Testis (tissue), 3 donors: ENCODE data around the gene CFL1. TPM values are rescaled to one million over a fixed set of nuclear protein-coding genes. Genes with fewer than 3 reads are reported as not detected.

Experiments
- DNase-seq: peaks from one replicate; pipeline ENCODE4 v3.0.0-alpha.2; 2019
- H3K27ac ChIP-seq, 2 donors: fragments of 200-600 bp; sonication (generic); one replicate each; pipeline ENCODE4 v1.5.1; 2019
- H3K27me3 ChIP-seq: fragments of 200-600 bp; sonication (generic); one replicate; pipeline ENCODE4 v1.5.1; 2019
- H3K36me3 ChIP-seq: fragments of 200-600 bp; sonication (generic); one replicate; pipeline ENCODE4 v1.5.1; 2017; ENCODE audit warnings: low read depth; ENCODE audit errors: missing control alignments
- H3K4me1 ChIP-seq: fragments of 200-600 bp; sonication (generic); one replicate; pipeline ENCODE4 v1.5.1; 2019
- H3K4me3 ChIP-seq, 2 donors: fragments of 200-600 bp; sonication (generic); one replicate each; pipeline ENCODE4 v1.5.1; 2017 to 2019
- H3K9me3 ChIP-seq: fragments of 200-600 bp; sonication (generic); one replicate; pipeline ENCODE4 v1.5.1; 2017
- POLR2A ChIP-seq: fragments of 450-650 bp; IDR thresholded peaks from one replicate; pipeline ENCODE4 v1.6.1; 2017; ENCODE audit warnings: antibody characterized with exemption, mild to moderate bottlenecking, moderate library complexity
- WGBS, 2 donors: methylation state at CpG; one replicate each; pipeline ENCODE4 v1.1.5; 2018; 5-methylcytosine and 5-hydroxymethylcytosine counted together
- intact Hi-C: fragments of 100-400 bp; cut with DNase I; formaldehyde crosslinking; loops from one replicate; pipeline ENCODE4 v1.15.1; 2023; ENCODE audit warnings: low total_unique reads
- polyA plus RNA-seq: library from polyadenylated mRNA; stranded (reverse); fragments of 350-450 nt; fragmentation: Illumina TruSeq; extraction: RNeasy Lipid Tissue Mini Kit (QIAGEN cat#74804); gene quantifications from one replicate; pipeline ENCODE4 v1.2.3, GENCODE V29; 2014; ENCODE audit warnings: low read depth, low replicate concordance; ENCODE audit not compliant: insufficient read depth
- total RNA-seq, 2 donors: library from RNA; depleted of rRNA; stranded (reverse); fragments of >200 nt; gene quantifications; one replicate each; pipeline ENCODE4 v1.2.3, GENCODE V29; 2016
- TF ChIP-seq, protein P1 (sequence below), 3 experiments: fragments of 450-650 bp in 2 of 3; fragments of 200-600 bp in 1 of 3; sonication (generic) in 1 of 3; IDR thresholded peaks; one replicate each; pipeline ENCODE4 v1.5.1; 2016 to 2019; ENCODE audit warnings: antibody characterized with exemption in 3 of 3, mild to moderate bottlenecking in 2 of 3, moderate library complexity in 1 of 3

Gene CFL1
- total and polyA plus RNA-seq, 3 donors from 2014 or later: 522 to 647 (median 570) TPM

DNA sequence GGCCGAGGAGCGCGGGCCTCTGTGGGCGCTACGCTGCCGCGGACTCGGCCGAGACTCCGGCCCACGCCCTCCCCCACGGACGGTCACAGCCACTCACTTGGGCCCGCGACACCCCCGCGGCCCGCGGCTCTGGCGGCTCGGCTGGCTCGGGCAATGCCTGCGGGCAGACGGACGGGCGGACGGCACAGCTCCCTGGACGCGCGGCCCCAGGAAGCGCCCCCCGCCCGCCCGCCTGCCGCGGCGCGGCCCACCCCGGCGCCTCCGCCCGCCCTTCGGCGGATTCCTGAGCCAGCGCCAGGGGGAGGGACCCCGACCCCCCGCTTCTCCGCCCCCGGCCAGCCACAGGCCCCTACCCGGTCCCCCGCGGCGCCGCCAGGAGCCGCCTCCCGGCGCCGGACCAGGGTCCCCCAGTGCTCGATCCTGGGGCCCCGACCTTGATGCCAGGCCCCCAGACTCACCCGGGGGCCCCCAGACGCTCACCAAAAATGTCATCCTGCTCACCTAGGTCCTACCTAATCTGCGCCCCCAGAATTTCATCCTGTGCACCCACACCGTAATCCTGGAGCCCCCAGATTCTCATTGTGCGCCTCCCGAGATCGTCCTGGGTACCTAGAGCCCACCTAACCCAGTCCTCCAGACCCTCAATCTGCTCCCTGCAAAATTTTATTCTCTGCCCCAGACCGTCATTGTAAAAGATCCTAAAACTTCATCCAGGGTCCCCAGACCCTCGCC is 14.8 kb upstream of the CFL1 start, which contains the start of gene EFEMP2:
Gene EFEMP2, minus strand, starts transcription at position 215 of the 732 bp plus-strand sequence. CDS start 446 bp downstream, outside the sequence.
- Histone ChIP-seq H3K4me1 (peaks cover 14% of the 10 kb centered on the region), H3K27me3 (no peaks in the 10 kb centered on the region), H3K36me3 (no peaks in the 10 kb centered on the region), H3K4me3 (peak within 1 kb of the TSS; percentile 58 to 59), H3K9me3 (no peaks in the 10 kb centered on the region), H3K27ac (peak within 1 kb of the TSS; percentile 82 to 93)
- no peak for DNase-seq
- TF ChIP-seq, protein P1, sequence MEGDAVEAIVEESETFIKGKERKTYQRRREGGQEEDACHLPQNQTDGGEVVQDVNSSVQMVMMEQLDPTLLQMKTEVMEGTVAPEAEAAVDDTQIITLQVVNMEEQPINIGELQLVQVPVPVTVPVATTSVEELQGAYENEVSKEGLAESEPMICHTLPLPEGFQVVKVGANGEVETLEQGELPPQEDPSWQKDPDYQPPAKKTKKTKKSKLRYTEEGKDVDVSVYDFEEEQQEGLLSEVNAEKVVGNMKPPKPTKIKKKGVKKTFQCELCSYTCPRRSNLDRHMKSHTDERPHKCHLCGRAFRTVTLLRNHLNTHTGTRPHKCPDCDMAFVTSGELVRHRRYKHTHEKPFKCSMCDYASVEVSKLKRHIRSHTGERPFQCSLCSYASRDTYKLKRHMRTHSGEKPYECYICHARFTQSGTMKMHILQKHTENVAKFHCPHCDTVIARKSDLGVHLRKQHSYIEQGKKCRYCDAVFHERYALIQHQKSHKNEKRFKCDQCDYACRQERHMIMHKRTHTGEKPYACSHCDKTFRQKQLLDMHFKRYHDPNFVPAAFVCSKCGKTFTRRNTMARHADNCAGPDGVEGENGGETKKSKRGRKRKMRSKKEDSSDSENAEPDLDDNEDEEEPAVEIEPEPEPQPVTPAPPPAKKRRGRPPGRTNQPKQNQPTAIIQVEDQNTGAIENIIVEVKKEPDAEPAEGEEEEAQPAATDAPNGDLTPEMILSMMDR (IDR thresholded peaks at IDR 0.05): no peak
- TF ChIP-seq POLR2A: no peak
- WGBS, 2 donors: 1 to 3% methylated on average over 8 to 48 of the region's 69 CpGs
- intact Hi-C loops: no loop called here

DNA sequence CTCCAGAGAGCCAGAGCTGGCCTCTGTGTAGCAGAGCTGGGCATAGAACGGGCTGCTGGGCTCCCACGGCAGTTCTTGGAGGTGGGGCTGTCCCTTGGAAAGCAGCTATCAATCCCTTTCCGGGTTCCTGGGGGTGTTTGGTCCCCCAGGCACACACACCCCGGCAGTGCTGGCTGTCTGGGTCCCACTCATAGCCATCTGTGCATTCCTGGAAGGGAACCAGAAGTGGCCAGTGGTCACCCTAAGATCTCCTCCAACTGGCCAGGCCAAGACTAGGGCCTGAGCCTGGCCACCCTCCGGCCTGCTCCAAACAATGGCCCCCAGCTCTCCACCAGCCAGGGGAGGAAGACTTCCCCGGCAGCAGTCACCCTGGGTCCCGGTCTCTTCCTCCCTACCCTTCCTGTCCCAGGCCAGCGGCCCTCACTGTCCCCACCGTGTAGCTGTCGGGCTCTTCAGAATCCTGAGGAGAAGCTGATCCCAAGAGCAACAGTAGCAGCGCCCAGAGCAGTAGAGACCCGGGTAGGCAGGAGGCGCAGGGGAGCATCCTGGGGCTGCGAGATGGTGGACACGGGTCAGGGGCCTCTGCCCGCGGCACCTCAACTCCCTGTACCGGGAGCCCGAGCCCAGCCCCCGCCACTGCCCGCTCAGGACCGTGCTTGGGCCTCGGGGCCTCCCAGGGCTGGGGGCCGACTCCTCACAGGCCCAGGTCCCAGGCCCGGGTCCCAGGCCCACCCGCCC is 14.0 kb upstream of the CFL1 start:
- intact Hi-C loops: no loop called here
- Histone ChIP-seq H3K9me3 (no peaks in the 10 kb centered on the region), H3K4me1 (peaks cover 14% of the 10 kb centered on the region), H3K27me3 (no peaks in the 10 kb centered on the region), H3K27ac (peak overlapping the region; percentile 82 to 93), H3K36me3 (no peaks in the 10 kb centered on the region), H3K4me3 (peak overlapping the region; percentile 58 to 59)
- DNase-seq: no peak
- TF ChIP-seq POLR2A: no peak
- TF ChIP-seq, protein P1 (IDR thresholded peaks at IDR 0.05): no peak
- WGBS, 2 donors: 32 to 53% methylated on average over 7 to 11 of the region's 26 CpGs

DNA sequence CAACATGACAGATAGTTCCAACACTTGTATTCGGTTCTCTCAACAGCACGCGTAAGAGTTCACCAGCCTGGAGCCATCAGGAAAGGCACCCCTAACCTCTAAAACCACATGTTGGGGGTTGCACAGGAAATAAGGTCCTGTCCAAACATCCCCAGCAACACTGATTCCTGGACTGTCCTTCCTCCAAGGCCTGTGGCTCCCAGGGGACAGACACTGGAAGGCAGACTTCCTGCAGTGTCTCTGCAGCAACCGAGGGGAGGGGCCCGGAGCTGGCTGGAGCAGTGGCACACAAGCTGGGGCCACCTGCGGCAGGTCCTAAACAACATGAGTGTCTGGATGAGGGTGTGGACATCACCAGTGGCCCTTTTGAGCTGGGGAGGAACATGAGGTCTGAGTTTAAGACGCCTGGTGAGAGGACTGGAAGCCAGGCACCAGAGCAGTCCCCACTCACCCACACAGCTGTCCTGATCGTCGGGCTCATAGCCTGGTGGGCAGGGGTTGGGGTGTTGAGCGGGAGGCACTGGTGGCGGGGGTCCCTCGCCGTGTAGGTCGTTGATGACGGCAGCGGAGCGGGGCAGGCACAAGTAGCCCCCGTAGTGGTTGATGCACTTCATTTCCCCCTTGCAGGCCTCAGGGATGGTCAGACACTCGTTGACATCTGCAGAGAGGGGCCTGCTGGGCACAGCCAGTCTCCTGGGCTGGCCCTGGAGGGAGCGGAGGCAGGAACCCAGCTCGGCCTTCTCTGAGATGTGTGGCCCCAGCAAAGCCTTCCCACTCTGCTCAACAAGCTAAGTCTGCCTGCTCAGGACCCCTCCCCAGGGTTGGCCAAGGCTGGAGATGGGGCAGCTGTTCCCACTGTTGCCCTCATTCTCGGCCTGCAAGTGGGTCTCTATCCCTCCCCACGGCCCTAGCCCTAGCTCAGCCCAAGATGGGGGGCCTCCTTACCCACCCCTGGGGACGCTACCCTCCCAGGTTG is 13.0 kb upstream of the CFL1 start:
- H3K9me3 ChIP-seq: no peaks in the 10 kb centered on the region
- no peak for TF ChIP-seq POLR2A
- TF ChIP-seq, protein P1 (IDR thresholded peaks at IDR 0.05): no peak
- H3K27ac ChIP-seq: peak overlapping the region; percentile 82 to 93

DNA sequence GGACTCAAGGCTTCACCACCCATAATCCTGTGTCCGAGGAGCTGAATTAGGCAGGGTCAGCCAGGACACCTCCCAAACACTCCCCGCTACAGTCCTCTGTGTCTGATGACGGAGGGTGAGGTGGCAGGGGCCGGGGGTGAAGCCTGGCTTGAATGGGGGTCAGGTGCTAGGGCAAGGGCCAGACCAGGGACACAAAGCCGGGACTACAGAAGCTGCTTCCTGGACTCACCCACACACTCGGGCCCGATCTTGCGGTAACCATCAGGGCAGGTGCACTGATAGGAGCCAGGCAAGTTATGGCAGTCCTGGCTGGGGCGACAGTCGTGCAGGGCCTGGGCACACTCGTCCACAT is 12.3 kb upstream of the CFL1 start:
- H3K9me3 ChIP-seq: no peaks in the 10 kb centered on the region
- TF ChIP-seq POLR2A: no peak
- WGBS, 2 donors: 68 to 78% methylated on average over 5 to 11 of the region's 11 CpGs
- no peak overlapping the region for H3K4me3 ChIP-seq
- H3K4me1 ChIP-seq: peaks cover 14% of the 10 kb centered on the region
- DNase-seq: no peak
- no peaks in the 10 kb centered on the region for H3K36me3 ChIP-seq
- no peak overlapping the region for H3K27ac ChIP-seq
- no peaks in the 10 kb centered on the region for H3K27me3 ChIP-seq
- intact Hi-C loops: no loop called here

More for the DNA sequence above, 13.0 kb upstream of the CFL1 start:
- Histone ChIP-seq H3K4me3 (no peak overlapping the region), H3K36me3 (no peaks in the 10 kb centered on the region), H3K27me3 (no peaks in the 10 kb centered on the region), H3K4me1 (peaks cover 14% of the 10 kb centered on the region)
- no peak for DNase-seq
- 69 to 100% methylated on average over 1 to 24 of the region's 24 CpGs for WGBS, 2 donors
- intact Hi-C loops: no loop called here
